NCI-H1105 treated with DMSO at 0.1 percent for 48 hours (cell line): ENCODE data around the gene RBM33.

Source experiments
- DNase-seq: peaks from one replicate; lab custom pipeline; 2025; lab: John Stamatoyannopoulos, UW

The RBM33 gene

GRCh38 chr7:155694851-155695250 lies 50.4 kb downstream of the RBM33 start:
- DNase-seq: no peak

DNA sequence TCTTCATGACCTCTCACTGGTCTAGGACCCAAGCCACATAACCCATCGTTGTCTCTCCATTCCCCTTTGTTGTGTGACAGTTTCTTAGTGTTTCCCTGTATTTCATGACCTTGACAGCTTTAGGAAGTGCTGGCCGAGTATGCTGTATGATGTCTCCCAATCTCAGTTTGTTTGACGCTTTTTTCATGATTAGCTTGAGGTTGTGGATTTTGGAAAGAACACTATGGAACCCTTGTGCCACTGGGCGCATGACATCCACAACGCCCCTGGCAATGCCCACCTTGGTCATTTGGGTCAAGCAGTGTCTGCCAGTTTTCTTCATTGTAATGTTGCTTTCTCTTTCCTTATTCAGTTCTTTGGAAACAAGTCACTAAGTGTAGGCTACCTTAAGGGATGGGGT lies 52.3 kb downstream of the RBM33 start:
- no peak for DNase-seq

DNA sequence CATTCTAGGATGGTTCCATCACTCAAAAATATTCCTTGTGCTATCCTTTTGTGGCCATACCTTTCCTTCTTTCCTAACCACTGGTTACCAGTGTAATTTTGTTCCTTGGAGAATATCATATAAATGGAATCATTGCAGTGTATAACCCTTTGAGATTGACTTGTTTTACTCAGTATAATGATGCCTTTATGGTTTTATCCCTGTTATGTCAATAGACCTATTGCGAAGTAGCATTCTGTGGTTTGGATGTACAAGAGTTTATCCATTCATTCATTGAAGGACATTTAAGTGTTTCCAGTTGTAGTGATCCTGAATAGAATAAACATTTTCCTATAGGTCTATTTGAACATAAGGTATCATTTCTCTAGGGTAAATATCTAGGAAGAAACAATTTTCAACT lies 54.2 kb downstream of the RBM33 start:
- DNase-seq: no peak

DNA sequence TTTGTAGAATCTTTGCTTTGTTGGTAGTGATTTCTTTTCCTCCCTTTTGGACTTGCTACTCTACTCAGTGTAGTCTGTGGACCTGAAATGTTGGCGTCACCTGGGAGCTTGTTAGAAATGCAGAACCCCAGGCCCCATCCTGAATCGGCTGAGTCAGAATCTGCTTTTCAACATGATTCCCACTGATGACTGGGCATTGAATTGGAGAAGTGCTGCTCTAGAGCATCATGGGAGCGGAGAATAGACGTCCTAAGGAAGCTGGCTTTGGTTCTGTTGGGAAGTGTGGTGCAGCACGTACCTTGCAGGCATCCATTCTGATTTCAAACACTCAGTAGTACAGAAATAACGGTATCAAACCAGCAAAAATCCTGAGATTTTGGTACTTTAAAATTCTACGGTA lies 54.7 kb downstream of the RBM33 start:
- DNase-seq: no peak

GRCh38 chr7:155700847-155701246 lies 56.4 kb downstream of the RBM33 start:
- DNase-seq: no peak

- DNase-seq: no peak
Observed at GRCh38 chr7:155701972-155702544, 57.6 kb downstream of the RBM33 start.

GRCh38 chr7:155702616-155703015 lies 58.2 kb downstream of the RBM33 start:
- DNase-seq: no peak

DNA sequence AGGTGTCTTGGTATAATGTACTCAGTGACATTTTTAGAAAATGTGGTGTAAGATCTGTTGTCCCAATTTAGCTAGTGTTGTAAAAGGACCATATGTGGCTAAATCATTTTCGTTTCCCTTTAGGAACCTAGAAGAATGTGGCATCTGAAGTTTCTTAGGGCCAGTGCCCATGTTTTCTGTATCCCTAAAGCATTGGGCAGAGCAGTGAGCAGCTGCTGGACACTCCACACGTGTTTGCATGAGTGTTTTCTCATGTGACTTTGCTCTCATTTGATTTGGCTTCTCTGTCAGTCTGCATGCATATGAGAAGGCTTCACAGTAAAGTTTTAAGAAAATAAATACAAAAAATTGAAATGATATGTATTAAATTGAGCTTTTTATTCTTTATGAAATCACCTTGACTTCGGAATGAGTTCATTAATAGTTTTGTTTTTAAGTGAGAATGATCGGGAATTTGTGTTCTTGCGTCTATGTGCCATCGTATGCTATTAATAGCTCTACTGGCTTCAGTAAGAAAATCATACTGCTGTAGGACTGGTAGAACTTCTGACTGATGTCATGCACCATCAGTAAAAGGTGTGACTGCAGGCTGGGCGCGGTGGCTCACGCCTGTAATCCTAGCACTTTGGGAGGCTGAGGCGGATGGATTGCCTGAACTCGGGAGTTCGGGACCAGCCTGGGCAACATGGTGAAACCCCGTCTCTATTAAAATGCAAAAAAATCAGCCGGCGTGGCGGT lies 61.3 kb downstream of the RBM33 start:
- no peak for DNase-seq

DNA sequence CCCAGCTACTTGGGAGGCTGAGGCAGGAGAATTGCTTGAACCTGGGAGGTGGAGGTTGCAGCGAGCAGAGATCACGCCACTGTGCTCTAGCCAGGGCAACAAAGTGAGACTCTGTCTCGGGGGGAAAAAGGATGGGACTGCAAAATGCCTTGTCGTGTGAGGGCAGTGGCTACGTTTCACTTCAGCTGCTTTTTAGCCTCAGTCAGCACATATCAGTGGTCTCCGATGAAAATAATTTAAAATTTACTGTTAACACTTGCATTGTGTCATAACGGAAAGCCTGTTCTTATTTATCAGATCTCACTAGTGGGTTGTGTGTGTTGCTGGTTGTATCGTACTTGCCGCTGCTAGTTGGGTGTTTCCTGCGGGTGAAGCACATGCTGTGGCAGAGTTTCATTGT lies 61.9 kb downstream of the RBM33 start:
- no peak for DNase-seq

- no peak for DNase-seq
Observed at GRCh38 chr7:155709453-155709852, 65.0 kb downstream of the RBM33 start.

DNA sequence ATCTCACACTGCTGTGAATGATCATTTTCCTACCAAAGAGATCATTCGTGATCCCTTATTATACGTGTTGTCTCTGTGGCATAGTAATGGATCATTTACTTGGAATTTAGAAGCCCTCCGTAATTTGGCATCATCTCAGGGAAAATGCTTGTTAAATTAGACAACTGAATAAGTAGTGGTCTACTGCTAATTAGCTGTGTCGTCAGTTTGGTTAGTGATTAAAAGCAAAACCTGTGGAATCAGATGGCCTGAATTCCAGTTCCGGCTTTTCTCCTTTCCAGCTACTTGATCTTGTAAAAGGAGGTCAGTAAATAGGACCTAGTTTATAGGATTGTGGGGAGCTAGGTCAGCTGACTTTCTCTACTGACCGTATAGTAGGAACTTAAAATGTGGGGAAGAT lies 65.6 kb downstream of the RBM33 start:
- no peak for DNase-seq

DNA sequence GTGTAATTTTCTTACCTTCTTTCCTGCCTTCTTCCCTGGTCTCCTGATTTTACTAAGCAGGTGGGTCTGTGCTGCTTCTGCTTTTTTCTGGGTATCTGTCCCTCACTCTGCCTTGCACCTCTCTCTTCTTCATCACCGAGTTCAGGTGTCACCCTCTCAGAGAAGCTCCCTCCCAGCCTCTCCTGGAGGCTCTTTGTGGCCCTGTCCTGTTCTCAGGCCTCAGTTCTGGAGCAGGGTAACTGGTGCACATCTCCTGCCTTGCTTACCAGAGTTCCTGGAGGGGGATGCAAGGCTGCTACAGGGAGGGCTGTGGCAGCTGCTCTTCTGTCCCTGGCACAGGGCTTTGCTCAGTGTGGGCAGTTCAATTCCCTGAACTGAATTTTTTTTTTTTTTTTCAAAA lies 66.1 kb downstream of the RBM33 start:
- DNase-seq: no peak

- no peak for DNase-seq
Observed at GRCh38 chr7:155711081-155711480, 66.6 kb downstream of the RBM33 start.

DNA sequence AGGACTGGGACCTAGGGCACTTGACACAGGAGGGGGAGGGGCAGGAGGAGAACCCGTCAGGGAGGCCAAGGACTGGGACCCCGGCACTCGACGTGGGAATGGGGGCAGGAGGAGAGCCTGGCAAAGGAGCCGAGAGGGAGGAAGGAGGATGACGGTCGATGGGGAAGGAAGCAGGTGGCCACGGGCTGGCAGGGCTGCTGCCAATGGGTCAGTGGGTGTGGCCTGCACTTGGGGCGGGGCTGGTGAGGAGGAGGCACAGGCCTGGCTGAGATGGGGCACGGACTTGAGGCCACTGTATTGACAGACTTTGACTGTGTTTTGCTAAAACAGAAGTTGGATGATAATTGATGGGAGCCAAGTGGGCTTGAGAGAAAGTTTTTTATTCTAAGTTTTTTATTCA lies 68.9 kb downstream of the RBM33 start:
- no peak for DNase-seq

GRCh38 chr7:155714702-155715101 lies 70.2 kb downstream of the RBM33 start:
- DNase-seq: no peak

DNA sequence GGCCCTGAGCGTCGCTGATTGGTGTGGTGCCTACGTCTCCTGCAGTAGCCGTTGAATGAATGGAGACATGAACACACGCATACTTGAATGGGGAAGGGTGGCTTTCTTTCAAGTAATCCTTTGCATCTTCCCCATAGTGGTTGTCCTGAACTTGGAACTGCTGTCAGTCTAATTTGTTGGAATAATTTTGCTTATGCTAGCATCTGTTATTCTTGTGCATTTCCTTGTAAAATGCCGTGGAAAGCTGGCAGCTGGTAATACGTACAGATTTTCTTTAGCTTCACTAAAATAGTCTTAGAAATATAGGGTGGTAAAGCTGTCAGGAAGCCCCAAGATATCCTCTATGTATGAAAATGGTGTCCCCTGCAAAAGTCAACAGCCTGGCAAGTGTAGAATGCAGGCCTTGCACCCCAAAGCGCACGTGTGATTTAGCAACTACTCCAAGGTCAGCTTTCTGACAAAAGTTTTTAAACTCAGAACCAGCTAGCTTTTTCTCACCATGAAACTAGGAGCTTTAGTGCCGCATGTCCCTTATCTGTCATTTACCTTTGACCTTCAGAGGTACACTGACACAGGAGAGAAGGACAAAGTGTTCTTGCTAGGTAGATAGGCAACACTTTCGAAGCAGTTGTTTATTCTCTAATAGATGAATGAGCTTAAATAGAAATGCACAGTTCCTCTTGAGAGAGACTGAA lies 70.8 kb downstream of the RBM33 start:
- no peak for DNase-seq

DNA sequence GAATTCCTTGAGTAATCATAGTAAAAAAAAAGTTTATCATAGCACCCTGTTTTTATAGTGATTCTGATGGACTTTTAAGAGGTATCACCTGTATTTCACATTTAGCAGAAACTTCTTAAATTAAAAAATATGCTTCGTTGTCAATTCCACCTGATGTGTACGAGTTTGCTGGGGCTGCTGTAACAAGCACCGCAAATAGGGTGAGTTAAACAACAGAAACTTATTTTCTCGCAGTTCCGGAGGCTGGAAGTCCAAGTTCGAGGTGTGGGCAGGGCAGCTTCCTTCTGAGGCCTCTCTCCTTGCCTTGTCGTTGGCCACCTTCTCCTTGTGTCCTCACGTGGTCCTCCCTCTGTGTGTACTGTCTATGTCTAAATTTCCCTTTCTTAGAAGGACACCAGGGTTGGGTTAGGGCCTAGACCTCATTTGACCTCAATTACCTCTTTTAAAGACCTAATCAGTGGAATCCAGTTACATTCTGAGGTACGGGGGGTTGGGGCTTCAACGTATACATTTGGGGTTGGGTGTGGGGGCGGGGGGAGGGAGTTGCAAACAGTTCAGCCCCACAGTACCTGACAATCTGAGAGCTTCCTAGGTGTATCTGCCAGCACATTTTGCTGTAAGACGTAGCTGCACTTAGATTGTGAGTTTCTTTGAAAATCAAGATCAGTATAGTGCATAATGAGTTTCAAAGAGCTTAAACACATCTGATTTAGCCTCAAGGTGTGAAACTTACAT lies 72.7 kb downstream of the RBM33 start:
- DNase-seq: no peak

DNA sequence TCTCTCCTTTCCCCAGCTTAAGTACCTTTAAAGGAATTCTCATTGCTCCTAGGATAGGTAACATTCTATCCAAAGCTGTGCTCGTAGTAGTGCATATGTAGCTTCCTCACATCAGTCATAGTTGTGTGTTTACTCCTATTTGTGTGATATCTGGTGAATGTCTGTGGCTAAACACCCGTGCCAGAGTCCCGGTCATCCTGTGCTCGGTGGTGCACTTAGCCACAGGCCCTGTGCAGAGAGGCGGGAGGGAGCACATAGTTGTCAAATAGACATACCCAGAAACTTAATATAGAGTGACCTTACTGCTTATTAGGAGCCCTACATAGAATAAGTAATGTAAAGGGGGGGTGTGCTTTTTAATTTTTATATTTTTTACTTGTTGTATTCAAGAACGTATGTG lies 76.6 kb downstream of the RBM33 start:
- no peak for DNase-seq

GRCh38 chr7:155722118-155722517 lies 77.7 kb downstream of the RBM33 start:
- DNase-seq: no peak

GRCh38 chr7:155722936-155723335 lies 78.5 kb downstream of the RBM33 start:
- no peak for DNase-seq

DNA sequence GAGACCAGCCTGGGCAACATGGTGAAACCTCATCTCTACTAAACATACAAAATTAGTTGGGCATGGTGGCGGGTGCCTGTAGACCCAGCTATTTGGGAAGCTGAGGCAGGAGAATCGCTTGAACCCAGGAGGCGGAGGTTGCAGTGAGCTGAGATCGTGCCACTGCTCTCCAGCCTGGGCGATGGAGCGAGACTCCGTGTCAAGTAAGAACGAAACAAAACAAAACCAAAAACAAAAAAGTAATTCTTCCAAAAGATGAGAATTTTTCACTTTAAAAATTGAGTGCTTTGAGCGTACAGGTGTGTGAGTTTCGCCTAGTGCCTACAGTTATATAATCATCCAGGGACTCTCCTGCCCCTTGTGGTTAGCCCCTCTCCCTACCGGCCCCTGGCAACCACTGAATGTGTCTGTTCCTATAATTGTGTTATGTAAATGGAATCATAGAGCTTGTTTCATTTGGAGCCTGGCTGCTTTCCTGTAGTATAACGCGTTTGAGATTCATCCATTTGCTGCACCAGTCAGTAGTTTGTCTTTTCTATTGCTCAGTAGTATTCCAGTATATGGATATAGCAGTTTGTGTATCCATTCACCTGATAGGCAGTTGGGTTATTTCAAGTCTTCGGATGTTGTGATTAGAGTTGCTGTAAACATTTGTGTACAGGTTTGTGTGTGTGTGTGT lies 80.0 kb downstream of the RBM33 start:
- no peak for DNase-seq

- DNase-seq: no peak
Observed at GRCh38 chr7:155725006-155725355, 80.5 kb downstream of the RBM33 start.
